GM12878 (cell line): ENCODE data around the gene MOK. TPM values are rescaled to one million over a fixed set of nuclear protein-coding genes. Genes with fewer than 3 reads are reported as not detected.

ENCODE experiments used
- ATAC-seq: fragments of 200-7000 bp; cut with Tn5 transposase; 3 replicates; pipeline ENCODE4 v1.9.1; 2020; ENCODE audit warnings: mild to moderate bottlenecking, moderate library complexity
- BruUV-seq: library from RNA; stranded (reverse); fragments of 400-500 nt; replicated peaks from 2 replicates; lab custom pipeline; 2021; lab: Mats Ljungman, UMichigan
- CTCF ChIA-PET: fragments of 300-600 bp; sonication (Branson Sonifier 250); formaldehyde crosslinking; extraction: SDS; loops from one replicate; lab custom pipeline; 2021; ENCODE audit warnings: inconsistent platforms; lab: Yijun Ruan, JAX
- POLR2A ChIA-PET: fragments of 350-600 bp; formaldehyde crosslinking; extraction: SDS; loops from one replicate; lab custom pipeline; 2021; ENCODE audit warnings: inconsistent platforms; lab: Charles Lee
- RAD21 ChIA-PET: fragments of 300-600 bp; sonication (Branson Sonifier 250); formaldehyde crosslinking; loops from one replicate; lab custom pipeline; 2023; ENCODE audit warnings: antibody characterized with exemption; ENCODE audit not compliant: unreplicated experiment; lab: Charles Lee
- SMC1A ChIA-PET: fragments of 300-600 bp; sonication (Branson Sonifier 250); formaldehyde crosslinking; loops from one replicate; lab custom pipeline; 2023; ENCODE audit not compliant: unreplicated experiment, uncharacterized antibody; lab: Charles Lee
- DNase-seq: peaks from one replicate; pipeline ENCODE4 v3.0.0-alpha.2; 2011; ENCODE audit warnings: low read depth, low spot score
- FAIRE-seq: peaks from 3 replicates; lab custom pipeline; 2011; peaks lifted over from hg19 to GRCh38; lab: Jason Lieb, UNC
- H2AFZ ChIP-seq: 2 replicates; pipeline ENCODE4 v1.6.0; 2011; ENCODE audit warnings: low read depth, low read length, control low read depth; ENCODE audit not compliant: control insufficient read depth
- H3K27ac ChIP-seq: 2 replicates; pipeline ENCODE4 v1.5.1; 2011; ENCODE audit warnings: control low read depth; ENCODE audit not compliant: control insufficient read depth, insufficient read depth
- H3K27me3 ChIP-seq, 2 experiments: replicated peaks in 1 of 2; 2 replicates each; pipeline versions ENCODE4 v1.6.0 to v1.6.1; 2011; ENCODE audit warnings: low read length in 1 of 2; ENCODE audit not compliant: control insufficient read depth in 2 of 2, insufficient read depth in 2 of 2
- H3K36me3 ChIP-seq, 2 experiments: 2 replicates each; pipeline ENCODE4 v1.5.1; 2011; ENCODE audit warnings: low read length in 1 of 2; ENCODE audit not compliant: control insufficient read depth in 2 of 2, insufficient read depth in 2 of 2
- H3K4me1 ChIP-seq: 2 replicates; pipeline ENCODE4 v1.6.1; 2011; ENCODE audit warnings: mild to moderate bottlenecking, low read length, moderate library complexity, mixed read lengths; ENCODE audit not compliant: control insufficient read depth, insufficient read depth
- H3K4me2 ChIP-seq: 2 replicates; pipeline ENCODE4 v1.6.0; 2011; ENCODE audit warnings: control low read depth; ENCODE audit not compliant: control insufficient read depth, insufficient read depth
- H3K4me3 ChIP-seq: fragments of 200-600 bp; sonication (generic); 2 replicates; pipeline ENCODE4 v1.5.1; 2016
- H3K79me2 ChIP-seq: 2 replicates; pipeline ENCODE4 v1.6.0; 2011; ENCODE audit warnings: low read length; ENCODE audit not compliant: control insufficient read depth, insufficient read depth
- H3K9ac ChIP-seq: 2 replicates; pipeline ENCODE4 v1.8.0; 2011; ENCODE audit warnings: low read length, control low read depth, mixed read lengths; ENCODE audit not compliant: control insufficient read depth, insufficient read depth
- H3K9me3 ChIP-seq: replicated peaks from 3 replicates; pipeline ENCODE4 v1.5.1; 2011; ENCODE audit warnings: mild to moderate bottlenecking, low read length; ENCODE audit not compliant: control insufficient read depth, insufficient read depth
- H4K20me1 ChIP-seq: 2 replicates; pipeline ENCODE4 v1.6.0; 2011; ENCODE audit not compliant: control insufficient read depth, insufficient read depth
- CBX3 ChIP-seq: fragments of 200-600 bp; sonication (generic); IDR thresholded peaks from 2 replicates; pipeline ENCODE4 v1.6.1; 2016; ENCODE audit warnings: low read depth, borderline replicate concordance
- E2F8 ChIP-seq: fragments of 450-650 bp; IDR thresholded peaks from 2 replicates; pipeline ENCODE4 v1.6.1; 2018; ENCODE audit warnings: mild to moderate bottlenecking, low read depth, moderate library complexity; ENCODE audit not compliant: partially characterized antibody
- HCFC1 ChIP-seq: fragments of 150-350 bp; IDR thresholded peaks from 2 replicates; pipeline ENCODE4 v1.6.1; 2014; ENCODE audit warnings: low read length
- IKZF1 ChIP-seq: fragments of 450-650 bp; conservative IDR thresholded peaks from 2 replicates; pipeline ENCODE4 v1.6.1; 2017; ENCODE audit warnings: antibody characterized with exemption, mild to moderate bottlenecking
- JUND ChIP-seq: IDR thresholded peaks from 2 replicates; pipeline ENCODE4 v1.6.1; 2012; ENCODE audit warnings: low read depth, mild to moderate bottlenecking, low read length, improper control_type of control experiment, moderate library complexity
- MTA3 ChIP-seq: IDR thresholded peaks from 2 replicates; pipeline ENCODE4 v1.6.1; 2012; ENCODE audit warnings: low read length, inconsistent platforms, borderline replicate concordance
- NR2C1 ChIP-seq: fragments of 450-650 bp; IDR thresholded peaks from 2 replicates; pipeline ENCODE4 v1.6.1; 2017; ENCODE audit warnings: antibody characterized with exemption, mild to moderate bottlenecking, moderate library complexity
- PAX5 ChIP-seq: IDR thresholded peaks from 2 replicates; pipeline ENCODE4 v1.6.1; 2011; ENCODE audit warnings: low read depth, low read length, borderline replicate concordance
- PBX3 ChIP-seq: IDR thresholded peaks from 2 replicates; pipeline ENCODE4 v1.6.1; 2011; ENCODE audit warnings: mild to moderate bottlenecking, low read depth, low read length, moderate library complexity; ENCODE audit not compliant: insufficient replicate concordance
- POLR2A ChIP-seq: IDR thresholded peaks from 2 replicates; pipeline ENCODE4 v1.6.1; 2011; ENCODE audit warnings: low read depth, mild to moderate bottlenecking, low read length
- POU2F2 ChIP-seq: IDR thresholded peaks from 3 replicates; pipeline ENCODE4 v1.6.1; 2011; ENCODE audit warnings: low read depth, mild to moderate bottlenecking, low read length, borderline replicate concordance
- RCOR1 ChIP-seq: conservative IDR thresholded peaks from 2 replicates; pipeline ENCODE4 v1.6.1; 2012; ENCODE audit warnings: low read depth, low read length, improper control_type of control experiment
- SRF ChIP-seq, 2 experiments: IDR thresholded peaks; 2 replicates each; pipeline ENCODE4 v1.6.1; 2011; ENCODE audit warnings: low read depth in 2 of 2, low read length in 2 of 2, mild to moderate bottlenecking in 1 of 2, moderate library complexity in 1 of 2
- YY1 ChIP-seq: IDR thresholded peaks from 2 replicates; pipeline ENCODE4 v1.6.1; 2011; ENCODE audit warnings: low read depth, mild to moderate bottlenecking, low read length
- WGBS: methylation state at CpG from one replicate; pipeline ENCODE4 v1.1.6; 2016; ENCODE audit warnings: low lambda C conversion rate; ENCODE audit not compliant: insufficient replicate concordance, insufficient coverage; ENCODE audit errors: missing lambda C conversion rate; 5-methylcytosine and 5-hydroxymethylcytosine counted together
- in situ Hi-C: fragments of 300-500 bp; cut with MboI; formaldehyde crosslinking; loops from 9 replicates; pipeline ENCODE4 v1.14.3; 2018; ENCODE audit warnings: mixed read lengths
- intact Hi-C: fragments of 100-400 bp; cut with micrococcal nuclease; formaldehyde crosslinking; loops from one replicate; pipeline ENCODE4 v1.14.2; 2022; ENCODE audit not compliant: unreplicated experiment
- polyA plus RNA-seq, 11 experiments: library from polyadenylated mRNA; depleted of rRNA in 4 of 11; unstranded in 6 of 11; stranded (reverse) in 5 of 11; fragments of >200 nt; fragmentation: Nextera tagmentation in 4 of 11; fragmentation: Illumina TruSeq in 1 of 11; extraction: Ambion mirVana in 4 of 11; extraction: Trizol in 1 of 11; gene quantifications; 1 replicate in 1 of 11; 2 replicates in 10 of 11; pipeline versions ENCODE4 v1.2.1 to v1.2.3, GENCODE V29; 2011 to 2016; ENCODE audit warnings: inconsistent platforms in 2 of 11, missing spikeins in 2 of 11, low read depth in 1 of 11
- total RNA-seq, 4 experiments: library from RNA; depleted of rRNA in 3 of 4; stranded (reverse); fragments of >200 nt in 3 of 4; fragmentation: Illumina TruSeq in 1 of 4; extraction: Trizol in 1 of 4; gene quantifications; 2 replicates each; pipeline versions ENCODE4 v1.2.1 to v1.2.3, GENCODE V29; 2013 to 2021
- TF ChIP-seq, protein P1 (sequence below): IDR thresholded peaks from 2 replicates; pipeline ENCODE4 v1.6.1; 2012; ENCODE audit warnings: mild to moderate bottlenecking, low read depth, low read length

The MOK gene
- total and polyA plus RNA-seq, 10 of the 15 experiments (the other 5 are each of a cell fraction or from before 2014, with no cell fraction given): 0.10 to 3.0 (median 1.4) TPM

GRCh38 chr14:102187568-102188001 lies 117.4 kb downstream of the MOK start:
- ATAC-seq: no peak
- H3K27me3 ChIP-seq: no peaks in the 10 kb centered on the region
- no peak for DNase-seq
- no peak for FAIRE-seq
- 94% methylated on average over 4 of the region's 4 CpGs for WGBS
- H3K27ac ChIP-seq: no peak overlapping the region
- peaks cover 4% of the 10 kb centered on the region for H3K4me1 ChIP-seq
- H3K4me2 ChIP-seq: no peak overlapping the region
- H3K36me3 ChIP-seq: no peaks in the 10 kb centered on the region; a peak in 2 of 4 replicates
- no peak overlapping the region for H3K9ac ChIP-seq
- SMC1A ChIA-PET: no interaction called here
- H3K79me2 ChIP-seq: peaks cover 36% of the 10 kb centered on the region
- POLR2A ChIA-PET: interaction anchor here (0.6 kb wide), 1 partner anchor 129 kb away, joined by 6 read pairs; no protein-coding TSS in a partner anchor
- H2AFZ ChIP-seq: no peak overlapping the region
- RAD21 ChIA-PET: interaction anchor here (0.7 kb wide), 1 partner anchor 9 kb away, joined by 3 read pairs; no protein-coding TSS in a partner anchor
- intact Hi-C loops (no loop called here), in situ Hi-C loops (no loop called here)
- no TSS peak for BruUV-seq
- CTCF ChIA-PET: interaction anchor here (1.0 to 1.3 kb wide), 2 partner anchors 10 to 34 kb away, joined by 3 to 5 read pairs; no protein-coding TSS in a partner anchor
- no peaks in the 10 kb centered on the region for H4K20me1 ChIP-seq
- H3K4me3 ChIP-seq: no peak overlapping the region
- TF ChIP-seq CBX3 (no peak), E2F8 (no peak), JUND (no peak), YY1 (no peak), MTA3 (no peak), RCOR1 (no peak), NR2C1 (no peak), POLR2A (no peak), IKZF1 (no peak), PAX5 (no peak), PBX3 (no peak), POU2F2 (no peak), SRF (IDR thresholded peaks at IDR 0.05; ENCODE audit: low read depth in 2 of 2, low read length in 2 of 2) (no peak), HCFC1 (no peak)
- TF ChIP-seq, protein P1, sequence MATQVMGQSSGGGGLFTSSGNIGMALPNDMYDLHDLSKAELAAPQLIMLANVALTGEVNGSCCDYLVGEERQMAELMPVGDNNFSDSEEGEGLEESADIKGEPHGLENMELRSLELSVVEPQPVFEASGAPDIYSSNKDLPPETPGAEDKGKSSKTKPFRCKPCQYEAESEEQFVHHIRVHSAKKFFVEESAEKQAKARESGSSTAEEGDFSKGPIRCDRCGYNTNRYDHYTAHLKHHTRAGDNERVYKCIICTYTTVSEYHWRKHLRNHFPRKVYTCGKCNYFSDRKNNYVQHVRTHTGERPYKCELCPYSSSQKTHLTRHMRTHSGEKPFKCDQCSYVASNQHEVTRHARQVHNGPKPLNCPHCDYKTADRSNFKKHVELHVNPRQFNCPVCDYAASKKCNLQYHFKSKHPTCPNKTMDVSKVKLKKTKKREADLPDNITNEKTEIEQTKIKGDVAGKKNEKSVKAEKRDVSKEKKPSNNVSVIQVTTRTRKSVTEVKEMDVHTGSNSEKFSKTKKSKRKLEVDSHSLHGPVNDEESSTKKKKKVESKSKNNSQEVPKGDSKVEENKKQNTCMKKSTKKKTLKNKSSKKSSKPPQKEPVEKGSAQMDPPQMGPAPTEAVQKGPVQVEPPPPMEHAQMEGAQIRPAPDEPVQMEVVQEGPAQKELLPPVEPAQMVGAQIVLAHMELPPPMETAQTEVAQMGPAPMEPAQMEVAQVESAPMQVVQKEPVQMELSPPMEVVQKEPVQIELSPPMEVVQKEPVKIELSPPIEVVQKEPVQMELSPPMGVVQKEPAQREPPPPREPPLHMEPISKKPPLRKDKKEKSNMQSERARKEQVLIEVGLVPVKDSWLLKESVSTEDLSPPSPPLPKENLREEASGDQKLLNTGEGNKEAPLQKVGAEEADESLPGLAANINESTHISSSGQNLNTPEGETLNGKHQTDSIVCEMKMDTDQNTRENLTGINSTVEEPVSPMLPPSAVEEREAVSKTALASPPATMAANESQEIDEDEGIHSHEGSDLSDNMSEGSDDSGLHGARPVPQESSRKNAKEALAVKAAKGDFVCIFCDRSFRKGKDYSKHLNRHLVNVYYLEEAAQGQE: no peak
- no peaks in the 10 kb centered on the region; the same call in 2 of the 3 replicates for H3K9me3 ChIP-seq
